Bronchial epithelial cell (primary cell): ENCODE data around the gene CCDC12. TPM values are rescaled to one million over a fixed set of nuclear protein-coding genes. Genes with fewer than 3 reads are reported as not detected.

Experiments
- DNase-seq: peaks from one replicate; pipeline ENCODE4 v3.0.0-alpha.2; 2010; ENCODE audit warnings: low read depth
- FAIRE-seq: peaks from 2 replicates; lab custom pipeline; 2011; peaks lifted over from hg19 to GRCh38; lab: Jason Lieb, UNC
- H3K27me3 ChIP-seq: 2 replicates; pipeline ENCODE4 v1.5.1; 2011; ENCODE audit warnings: low read length; ENCODE audit not compliant: control insufficient read depth, insufficient read depth
- H3K36me3 ChIP-seq: 2 replicates; pipeline ENCODE4 v1.5.1; 2011; ENCODE audit warnings: low read length; ENCODE audit not compliant: control insufficient read depth, insufficient read depth
- H3K4me3 ChIP-seq: 2 replicates; pipeline ENCODE4 v1.5.1; 2011; ENCODE audit warnings: mild to moderate bottlenecking, low read depth, low read length, control low read depth
- total RNA-seq: library from RNA; depleted of rRNA; stranded (reverse); fragments of >200 nt; gene quantifications from 2 replicates; pipeline ENCODE4 v1.2.1, GENCODE V29; 2014
- TF ChIP-seq, protein P1 (sequence below): IDR thresholded peaks from 2 replicates; pipeline ENCODE4 v1.5.1; 2011; ENCODE audit warnings: mild to moderate bottlenecking, moderate library complexity, low read length, control low read depth, inconsistent platforms; ENCODE audit not compliant: insufficient read depth, severe bottlenecking

The CCDC12 gene
- total RNA-seq, 1 donor from 2014 or later, result 39.2 TPM

DNA sequence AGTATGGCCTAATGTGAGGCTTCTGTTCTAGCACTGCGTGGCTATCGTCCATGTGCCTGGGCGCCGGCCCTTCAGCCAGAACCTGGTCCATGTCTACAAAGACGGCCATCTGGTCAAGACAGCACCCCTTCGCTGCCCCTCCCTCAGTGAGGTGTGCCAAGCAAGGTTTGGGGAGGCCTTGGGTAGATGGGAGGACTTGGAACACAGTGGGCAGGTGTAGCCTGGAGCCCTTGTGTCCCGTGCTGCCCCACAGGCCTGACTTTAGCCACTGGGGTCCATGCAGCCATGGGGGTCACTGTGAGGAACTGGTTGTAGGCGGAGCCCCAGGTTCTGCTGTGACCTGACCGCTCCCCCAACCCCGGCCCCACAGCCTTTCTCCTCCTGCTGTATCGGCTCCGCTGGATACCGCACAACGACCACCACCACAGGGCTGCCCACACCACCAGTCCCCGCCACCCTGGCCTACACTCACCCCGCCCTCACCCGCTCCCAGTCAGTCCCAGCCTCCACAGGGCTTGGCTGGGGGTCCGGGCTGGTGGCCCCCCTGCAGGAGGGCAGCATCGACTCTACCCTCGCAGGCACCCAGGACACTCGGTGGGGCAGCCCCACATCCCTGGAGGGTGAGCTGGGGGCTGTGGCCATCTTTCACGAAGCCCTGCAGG is 19.5 kb upstream of the CCDC12 start:
- no peaks in the 10 kb centered on the region for H3K27me3 ChIP-seq
- peaks cover 57% of the 10 kb centered on the region for H3K36me3 ChIP-seq
- no peak for DNase-seq
- TF ChIP-seq, protein P1, sequence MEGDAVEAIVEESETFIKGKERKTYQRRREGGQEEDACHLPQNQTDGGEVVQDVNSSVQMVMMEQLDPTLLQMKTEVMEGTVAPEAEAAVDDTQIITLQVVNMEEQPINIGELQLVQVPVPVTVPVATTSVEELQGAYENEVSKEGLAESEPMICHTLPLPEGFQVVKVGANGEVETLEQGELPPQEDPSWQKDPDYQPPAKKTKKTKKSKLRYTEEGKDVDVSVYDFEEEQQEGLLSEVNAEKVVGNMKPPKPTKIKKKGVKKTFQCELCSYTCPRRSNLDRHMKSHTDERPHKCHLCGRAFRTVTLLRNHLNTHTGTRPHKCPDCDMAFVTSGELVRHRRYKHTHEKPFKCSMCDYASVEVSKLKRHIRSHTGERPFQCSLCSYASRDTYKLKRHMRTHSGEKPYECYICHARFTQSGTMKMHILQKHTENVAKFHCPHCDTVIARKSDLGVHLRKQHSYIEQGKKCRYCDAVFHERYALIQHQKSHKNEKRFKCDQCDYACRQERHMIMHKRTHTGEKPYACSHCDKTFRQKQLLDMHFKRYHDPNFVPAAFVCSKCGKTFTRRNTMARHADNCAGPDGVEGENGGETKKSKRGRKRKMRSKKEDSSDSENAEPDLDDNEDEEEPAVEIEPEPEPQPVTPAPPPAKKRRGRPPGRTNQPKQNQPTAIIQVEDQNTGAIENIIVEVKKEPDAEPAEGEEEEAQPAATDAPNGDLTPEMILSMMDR, result no peak
- H3K4me3 ChIP-seq, result no peak overlapping the region
- FAIRE-seq, result peak; percentile 55

GRCh38 chr3:46994801-46995731 is 18.5 kb upstream of the CCDC12 start:
- TF ChIP-seq, protein P1, result no peak
- FAIRE-seq (peak; percentile 76), DNase-seq (no peak)
- Histone ChIP-seq H3K36me3 (peaks cover 50% of the 10 kb centered on the region), H3K27me3 (no peaks in the 10 kb centered on the region), H3K4me3 (no peak overlapping the region)

- H3K4me3 ChIP-seq, result no peak overlapping the region
- TF ChIP-seq, protein P1, result no peak
- DNase-seq (no peak), FAIRE-seq (no peak)
- H3K27me3 ChIP-seq, result no peaks in the 10 kb centered on the region
- H3K36me3 ChIP-seq, result peaks cover 46% of the 10 kb centered on the region
These were observed 17.4 kb upstream of the CCDC12 start for GRCh38 chr3:46993986-46994385.

GRCh38 chr3:46993292-46993691 is 16.7 kb upstream of the CCDC12 start:
- Histone ChIP-seq H3K4me3 (no peak overlapping the region), H3K36me3 (peaks cover 43% of the 10 kb centered on the region), H3K27me3 (no peaks in the 10 kb centered on the region)
- DNase-seq (no peak), FAIRE-seq (no peak)
- TF ChIP-seq, protein P1, result no peak

DNA sequence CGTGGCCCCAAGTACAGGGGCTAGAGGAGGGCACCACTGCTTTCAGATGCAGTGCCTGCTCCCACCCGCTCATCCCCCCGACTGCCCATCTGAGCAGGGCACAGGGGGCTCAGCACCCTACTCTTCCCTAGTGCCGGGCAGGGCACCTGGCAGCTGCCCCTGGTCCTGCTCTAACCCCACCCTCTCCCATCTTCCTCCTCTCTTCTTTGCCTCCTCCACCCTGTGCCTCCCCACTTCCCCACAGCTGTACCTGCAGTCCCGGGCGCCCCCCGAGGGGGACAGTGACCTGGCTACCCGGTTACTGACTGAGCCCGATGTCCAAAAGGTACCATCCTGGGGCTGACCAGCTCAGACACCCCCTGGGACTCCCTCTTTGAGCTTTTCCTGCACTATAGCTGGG is 15.7 kb upstream of the CCDC12 start:
- Histone ChIP-seq H3K4me3 (no peak overlapping the region), H3K36me3 (peaks cover 38% of the 10 kb centered on the region), H3K27me3 (no peaks in the 10 kb centered on the region)
- FAIRE-seq (no peak), DNase-seq (no peak)
- TF ChIP-seq, protein P1, result no peak
